GM12891 (cell line): ENCODE results near the gene NAA50.
A peak's percentile ranks its signal among the peaks of the same experiment; 100 is the strongest.

Experiments used
- DNase-seq: peaks from one replicate; pipeline ENCODE4 v3.0.0; 2011; ENCODE audit warnings: low spot score; ENCODE audit not compliant: insufficient read length
- FAIRE-seq: peaks from 2 replicates; lab custom pipeline; 2011; peaks lifted over from hg19 to GRCh38; lab: Jason Lieb, UNC
- PAX5 ChIP-seq: IDR thresholded peaks from 2 replicates; pipeline ENCODE4 v1.6.1; 2011; ENCODE audit warnings: low read length, moderate library complexity, mild to moderate bottlenecking; ENCODE audit not compliant: insufficient read depth, severe bottlenecking
- POLR2A ChIP-seq: IDR thresholded peaks from 2 replicates; pipeline ENCODE4 v1.6.1; 2011; ENCODE audit warnings: low read depth, low read length, control low read depth
- POLR2AphosphoS5 ChIP-seq: IDR thresholded peaks from 2 replicates; pipeline ENCODE4 v1.6.1; 2011; ENCODE audit warnings: low read depth, low read length, control low read depth
- POU2F2 ChIP-seq: IDR thresholded peaks from 2 replicates; pipeline ENCODE4 v1.6.1; 2011; ENCODE audit warnings: low read depth, mild to moderate bottlenecking, control low read depth, low read length, moderate library complexity
- SPI1 ChIP-seq: IDR thresholded peaks from 2 replicates; pipeline ENCODE4 v1.6.1; 2011; ENCODE audit warnings: low read depth, low read length, control low read depth
- TAF1 ChIP-seq: IDR thresholded peaks from 2 replicates; pipeline ENCODE4 v1.6.1; 2011; ENCODE audit warnings: low read depth, low read length, control low read depth

The NAA50 gene

GRCh38 chr3:113719294-113719693 is 26.8 kb downstream of the NAA50 start:
- FAIRE-seq (no peak), DNase-seq (no peak)
- TF ChIP-seq POU2F2, result no peak
- no peak for TF ChIP-seq TAF1
- no peak for TF ChIP-seq POLR2AphosphoS5
- TF ChIP-seq PAX5, result no peak
- TF ChIP-seq SPI1, result no peak
- no peak for TF ChIP-seq POLR2A

GRCh38 chr3:113717818-113718217 is 28.2 kb downstream of the NAA50 start:
- DNase-seq (no peak), FAIRE-seq (no peak)
- TF ChIP-seq POLR2A, result no peak
- no peak for TF ChIP-seq PAX5
- TF ChIP-seq POLR2AphosphoS5, result no peak; the same call in 1 of the 2 replicates
- TF ChIP-seq TAF1, result no peak
- TF ChIP-seq SPI1, result no peak
- TF ChIP-seq POU2F2, result no peak

DNA sequence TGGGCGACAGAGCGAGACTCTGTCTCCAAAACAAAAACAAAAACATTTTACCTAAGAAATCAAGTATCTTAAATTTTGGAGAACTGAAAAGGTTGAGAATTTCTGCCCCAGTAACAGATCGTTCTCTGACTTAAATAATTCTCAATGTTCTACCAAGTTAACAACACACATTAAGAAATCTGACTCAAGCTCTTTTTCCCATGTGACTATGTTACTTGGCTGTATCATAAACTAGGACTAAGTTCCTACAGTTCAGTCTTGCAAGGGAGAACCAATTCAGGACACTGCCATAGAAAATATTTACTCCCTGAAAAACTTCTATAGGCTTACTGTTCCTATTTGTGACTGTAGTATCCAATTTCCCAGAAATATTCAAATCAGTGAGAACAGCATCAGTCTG is 28.7 kb downstream of the NAA50 start:
- no peak for DNase-seq

DNA sequence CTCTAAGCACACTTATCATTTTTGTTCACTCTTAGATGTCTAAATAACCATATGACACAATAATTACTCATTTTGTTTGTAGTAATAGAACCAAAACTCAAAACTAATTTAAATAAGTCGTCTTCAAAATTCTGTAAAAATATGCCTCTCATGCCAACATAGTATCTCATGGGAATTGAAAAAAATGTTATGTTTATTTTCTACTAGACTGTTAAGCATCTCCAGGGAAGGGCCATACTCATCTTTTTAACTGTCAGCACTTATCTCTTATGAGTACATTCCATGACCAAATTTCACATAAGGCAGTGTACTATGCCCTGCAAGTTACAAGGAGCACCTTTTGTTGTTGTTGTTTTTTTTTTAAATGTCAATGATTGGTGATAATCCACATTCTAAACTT is 31.3 kb downstream of the NAA50 start:
- no peak for DNase-seq
- FAIRE-seq, result no peak
- TF ChIP-seq POU2F2, result no peak
- TF ChIP-seq PAX5, result no peak
- TF ChIP-seq TAF1, result no peak
- no peak for TF ChIP-seq POLR2A
- no peak for TF ChIP-seq SPI1
- TF ChIP-seq POLR2AphosphoS5, result no peak

More for the DNA sequence above, 28.7 kb downstream of the NAA50 start:
- no peak for TF ChIP-seq POLR2A
- TF ChIP-seq POU2F2, result no peak
- TF ChIP-seq POLR2AphosphoS5, result no peak
- no peak for TF ChIP-seq SPI1
- no peak for TF ChIP-seq PAX5
- no peak for TF ChIP-seq TAF1
- FAIRE-seq, result no peak

- peak; percentile 52 for FAIRE-seq
- TF ChIP-seq SPI1, result no peak
- DNase-seq, result no peak
Observed at GRCh38 chr3:113712129-113712528, 33.9 kb downstream of the NAA50 start.

DNA sequence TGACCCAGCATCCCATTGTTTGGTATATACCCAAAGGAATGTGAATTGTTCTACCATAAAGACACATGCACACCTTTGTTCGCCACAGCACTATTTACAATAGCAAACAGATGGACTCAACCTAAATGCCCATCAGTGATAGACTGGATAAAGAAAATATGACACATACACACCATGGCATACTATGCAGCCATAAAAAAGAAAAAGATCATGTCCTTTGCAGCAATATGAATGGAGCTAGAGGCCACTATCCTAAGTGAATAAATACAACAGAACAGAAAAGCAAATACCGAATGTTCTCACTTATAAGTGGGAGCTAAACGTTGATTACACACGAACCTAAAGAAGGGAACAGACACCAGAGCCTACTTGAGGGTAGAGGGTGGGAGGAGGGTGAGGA is 38.2 kb downstream of the NAA50 start:
- DNase-seq (no peak), FAIRE-seq (no peak)
- TF ChIP-seq PAX5 (no peak), SPI1 (no peak), POLR2AphosphoS5 (no peak), TAF1 (no peak), POU2F2 (no peak), POLR2A (no peak)

GRCh38 chr3:113698956-113699355 is 47.1 kb downstream of the NAA50 start:
- DNase-seq, result no peak
- no peak for TF ChIP-seq POU2F2
- TF ChIP-seq SPI1, result no peak
- TF ChIP-seq POLR2A, result no peak
- no peak for TF ChIP-seq POLR2AphosphoS5
- no peak for TF ChIP-seq PAX5
- TF ChIP-seq TAF1, result no peak
- no peak for FAIRE-seq

DNA sequence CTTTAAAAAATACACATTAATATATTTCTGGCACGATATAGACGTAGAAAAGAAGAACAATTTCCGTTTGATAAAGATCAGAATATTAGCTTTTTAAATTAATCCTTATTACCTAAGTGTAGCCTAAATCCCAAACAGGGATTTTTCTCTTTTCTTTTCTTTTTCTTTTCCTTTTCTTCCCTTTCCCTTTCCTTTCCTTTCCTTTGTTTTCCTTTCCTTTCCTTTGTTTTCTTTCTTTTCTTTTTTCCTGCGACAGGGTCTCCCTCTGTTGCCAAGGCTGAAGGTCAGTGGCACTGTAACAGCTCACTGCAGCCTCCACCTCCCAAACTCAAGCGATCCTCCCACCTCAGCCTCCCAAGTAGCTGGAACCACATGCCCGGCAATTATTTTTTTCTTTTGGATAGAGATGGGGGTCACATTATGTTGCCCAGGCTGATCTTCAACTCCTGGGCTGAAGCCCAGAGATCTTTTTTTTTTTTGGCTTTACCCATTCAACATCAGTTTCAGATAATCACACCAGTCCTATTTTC is 47.8 kb downstream of the NAA50 start:
- TF ChIP-seq SPI1, result no peak
- no peak for TF ChIP-seq POLR2A
- TF ChIP-seq PAX5, result no peak
- no peak for TF ChIP-seq POLR2AphosphoS5
- TF ChIP-seq TAF1, result no peak
- TF ChIP-seq POU2F2, result no peak
- FAIRE-seq, result no peak
- DNase-seq, result no peak

DNA sequence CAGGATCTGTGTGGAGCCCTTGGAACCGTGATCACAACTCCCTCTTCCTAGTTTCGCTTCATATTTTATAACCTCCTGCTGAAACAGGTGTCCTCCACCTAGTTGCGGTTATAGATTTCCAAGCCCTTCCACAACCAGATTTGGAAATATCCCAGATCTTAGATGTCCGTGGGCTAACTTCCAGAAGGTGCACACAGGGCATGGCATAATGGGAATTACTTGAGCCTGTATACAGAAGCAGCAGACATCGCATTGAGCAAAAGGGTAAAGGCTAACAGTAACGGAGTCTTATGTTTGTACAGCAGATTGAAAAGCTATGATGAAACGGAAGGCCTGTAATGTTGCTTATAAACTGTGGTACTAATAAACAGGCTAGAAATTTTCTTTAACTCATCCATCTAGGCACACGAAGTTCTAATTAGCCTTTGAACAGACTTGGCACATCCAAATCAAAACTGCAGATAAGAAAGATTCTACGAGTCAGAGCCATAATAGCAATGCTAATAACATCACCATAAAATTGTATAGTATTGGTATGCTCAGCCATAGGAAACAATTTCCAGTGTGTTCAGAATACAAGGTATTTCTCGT is 48.5 kb downstream of the NAA50 start:
- no peak for DNase-seq

DNA sequence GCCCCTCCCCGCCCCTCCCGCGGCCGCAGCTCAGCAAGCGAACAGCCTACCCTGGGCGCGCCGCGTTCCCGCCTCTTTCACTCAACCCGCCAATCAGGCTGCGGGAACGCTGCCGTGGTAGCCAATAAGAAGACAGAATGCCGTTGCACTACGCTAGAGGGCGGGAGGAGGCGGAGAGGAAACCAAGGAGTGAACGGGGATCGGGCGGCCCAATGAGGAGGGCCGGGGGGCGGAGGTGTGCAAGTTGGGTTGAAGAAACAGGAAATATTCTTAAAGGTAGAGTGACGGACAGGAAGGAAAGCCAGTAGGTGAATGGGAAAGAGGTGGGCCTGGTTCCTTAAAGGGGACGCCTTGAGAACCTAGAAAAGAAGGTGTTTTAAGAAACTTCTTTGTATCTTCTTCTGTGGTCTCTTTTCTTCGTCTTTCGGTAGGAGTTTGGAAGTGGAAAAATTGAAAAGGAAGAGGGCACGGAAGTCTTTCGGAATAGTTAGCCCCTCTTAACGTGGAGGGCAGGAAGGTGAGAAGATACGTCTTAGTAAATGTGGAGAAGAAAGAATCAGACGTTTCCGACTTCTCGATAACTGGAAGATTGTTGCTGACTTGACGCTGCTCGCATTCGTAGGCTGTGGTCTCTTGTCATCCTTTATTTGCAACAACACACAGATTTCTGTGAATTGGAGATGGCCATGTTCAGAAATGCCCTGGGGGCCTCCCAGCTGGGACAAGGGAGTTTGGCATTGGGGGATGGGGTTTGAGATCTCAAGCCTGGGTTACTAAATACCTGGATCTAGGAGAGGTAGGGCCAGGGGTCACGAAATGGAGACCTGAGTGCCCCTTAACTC is 49.2 kb downstream of the NAA50 start:
- FAIRE-seq (peak; percentile 100), DNase-seq (peak; percentile 90)
- TF ChIP-seq SPI1, result no peak
- TF ChIP-seq POLR2AphosphoS5, result no peak
- no peak for TF ChIP-seq PAX5
- peak; percentile 15; the same call in 1 of the 2 replicates for TF ChIP-seq POLR2A
- TF ChIP-seq POU2F2, result 0 out of 2 replicates have a peak, but pooled peaks have one; percentile 23
- 0 out of 2 replicates have a peak, but pooled peaks have one; percentile 3 for TF ChIP-seq TAF1

More for the DNA sequence above, 48.5 kb downstream of the NAA50 start:
- FAIRE-seq, result peak; percentile 20
- TF ChIP-seq PAX5, result no peak
- no peak for TF ChIP-seq POU2F2
- TF ChIP-seq TAF1, result no peak
- no peak for TF ChIP-seq POLR2AphosphoS5
- TF ChIP-seq POLR2A, result no peak
- peak; percentile 19; the same call in 1 of the 2 replicates for TF ChIP-seq SPI1
